ENCODE results near the gene ABRACL. TPM values are rescaled to one million over a fixed set of nuclear protein-coding genes. Genes with fewer than 3 reads are reported as not detected.

ABRACL gene
- total RNA-seq, 3 donors from 2014 or later (not counting 1 experiment from before 2014, with no cell fraction given): 36.4 to 39.9 (median 37.5) TPM

- DNase-seq (no peak), ATAC-seq (no peak)
- no peaks in the 10 kb centered on the region for H3K9me3 ChIP-seq (ENCODE audit: control insufficient read depth, insufficient read depth, low read length)
- intact Hi-C loops (cut with micrococcal nuclease): no loop called here
- H3K4me3 ChIP-seq (ENCODE audit: low read length): no peak overlapping the region
- TF ChIP-seq CTCF (IDR thresholded peaks at IDR 0.05): no peak
- H3K27ac Mint-ChIP-seq: no peak overlapping the region
- H3K9me3 Mint-ChIP-seq: no peaks in the 10 kb centered on the region
- H3K4me1 ChIP-seq (ENCODE audit: control insufficient read depth, insufficient read depth, low read length): no peaks in the 10 kb centered on the region
- H3K4me3 Mint-ChIP-seq: no peak overlapping the region
- no peaks in the 10 kb centered on the region for H3K4me1 Mint-ChIP-seq
- no peaks in the 10 kb centered on the region for H3K27me3 ChIP-seq (ENCODE audit: control insufficient read depth, insufficient read depth, low read length)
- no peaks in the 10 kb centered on the region for H3K36me3 ChIP-seq (ENCODE audit: control insufficient read depth, insufficient read depth, low read length)
- H3K27me3 Mint-ChIP-seq (ENCODE audit: low read depth in 2 of 2): peaks cover 8 to 10% of the 10 kb centered on the region in 2 donors
- H3K36me3 Mint-ChIP-seq: no peaks in the 10 kb centered on the region
- H3K27ac ChIP-seq (ENCODE audit: low read length): no peak overlapping the region
- 94% methylated on average over 3 of the region's 3 CpGs for whole genome bisulfite sequencing (ENCODE audit: insufficient coverage)
These were observed 13.6 kb upstream of the ABRACL start for GRCh38 chr6:139014945-139015344.

- intact Hi-C loops (cut with micrococcal nuclease): no loop called here
- Histone ChIP-seq H3K36me3 (ENCODE audit: control insufficient read depth, insufficient read depth, low read length) (no peaks in the 10 kb centered on the region), H3K4me3 (ENCODE audit: low read length) (no peak overlapping the region), H3K9me3 (ENCODE audit: control insufficient read depth, insufficient read depth, low read length) (no peaks in the 10 kb centered on the region), H3K27me3 (ENCODE audit: control insufficient read depth, insufficient read depth, low read length) (no peaks in the 10 kb centered on the region), H3K4me1 (ENCODE audit: control insufficient read depth, insufficient read depth, low read length) (no peaks in the 10 kb centered on the region), H3K27ac (ENCODE audit: low read length) (no peak overlapping the region)
- Mint-ChIP-seq H3K4me1 (no peaks in the 10 kb centered on the region), H3K4me3 (no peak overlapping the region), H3K27ac (no peak overlapping the region), H3K9me3 (no peaks in the 10 kb centered on the region), H3K27me3 (ENCODE audit: low read depth in 2 of 2) (peaks cover 8 to 10% of the 10 kb centered on the region in 2 donors), H3K36me3 (no peaks in the 10 kb centered on the region)
- WGBS (ENCODE audit: insufficient coverage): 82% methylated on average over 7 of the region's 7 CpGs
- no peak for ATAC-seq
- TF ChIP-seq CTCF (IDR thresholded peaks at IDR 0.05): no peak
- DNase-seq: no peak
These were observed 12.0 kb upstream of the ABRACL start for GRCh38 chr6:139016337-139017213.

- H3K4me3 Mint-ChIP-seq: no peak overlapping the region
- no peak overlapping the region for H3K4me3 ChIP-seq (ENCODE audit: low read length)
- 89% methylated on average over 3 of the region's 3 CpGs for WGBS (ENCODE audit: insufficient coverage)
- no peaks in the 10 kb centered on the region for H3K36me3 Mint-ChIP-seq
- H3K27ac Mint-ChIP-seq: no peak overlapping the region
- H3K27ac ChIP-seq (ENCODE audit: low read length): no peak overlapping the region
- peaks cover 8 to 10% of the 10 kb centered on the region in 2 donors for H3K27me3 Mint-ChIP-seq (ENCODE audit: low read depth in 2 of 2)
- H3K4me1 Mint-ChIP-seq: no peaks in the 10 kb centered on the region
- DNase-seq (no peak), ATAC-seq (no peak)
- H3K36me3 ChIP-seq (ENCODE audit: control insufficient read depth, insufficient read depth, low read length): no peaks in the 10 kb centered on the region
- no peaks in the 10 kb centered on the region for H3K27me3 ChIP-seq (ENCODE audit: control insufficient read depth, insufficient read depth, low read length)
- intact Hi-C loops (cut with micrococcal nuclease): no loop called here
- H3K9me3 Mint-ChIP-seq: no peaks in the 10 kb centered on the region
- H3K4me1 ChIP-seq (ENCODE audit: control insufficient read depth, insufficient read depth, low read length): no peaks in the 10 kb centered on the region
- no peaks in the 10 kb centered on the region for H3K9me3 ChIP-seq (ENCODE audit: control insufficient read depth, insufficient read depth, low read length)
- TF ChIP-seq CTCF (IDR thresholded peaks at IDR 0.05): no peak
These were observed 11.3 kb upstream of the ABRACL start for GRCh38 chr6:139017227-139017626.
